ENCODE data around the gene PTCSC3. TPM values are rescaled to one million over a fixed set of nuclear protein-coding genes. Genes with fewer than 3 reads are reported as not detected.

PTCSC3 gene
- total RNA-seq, 1 donor from 2014 or later, result not detected

DNA sequence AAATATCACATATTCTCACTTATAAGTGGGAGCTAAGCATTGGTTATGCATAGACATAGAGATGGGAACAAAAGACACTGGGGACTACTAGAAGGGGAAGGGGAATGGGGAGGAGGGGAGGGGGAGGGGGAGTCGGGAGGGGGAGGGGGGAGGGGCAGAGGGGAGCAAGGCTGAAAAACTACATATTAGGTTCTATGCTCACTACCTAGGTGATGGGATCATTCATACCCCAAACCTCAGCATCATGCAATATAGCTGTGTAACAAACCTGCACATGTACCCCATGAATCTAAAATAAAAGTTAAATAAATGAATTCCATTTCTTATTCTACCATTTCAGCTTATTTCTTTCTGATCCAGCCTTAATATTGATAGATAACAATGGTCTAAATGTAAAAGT is 21.9 kb upstream of the PTCSC3 start:
- H3K27ac Mint-ChIP-seq, result no peak overlapping the region
- H3K9me3 Mint-ChIP-seq, result peaks cover 9% of the 10 kb centered on the region
- H3K36me3 Mint-ChIP-seq, result no peaks in the 10 kb centered on the region
- no peak for DNase-seq (ENCODE audit: low spot score in 2 of 2, unreplicated experiment in 2 of 2)
- TF ChIP-seq, protein P1, sequence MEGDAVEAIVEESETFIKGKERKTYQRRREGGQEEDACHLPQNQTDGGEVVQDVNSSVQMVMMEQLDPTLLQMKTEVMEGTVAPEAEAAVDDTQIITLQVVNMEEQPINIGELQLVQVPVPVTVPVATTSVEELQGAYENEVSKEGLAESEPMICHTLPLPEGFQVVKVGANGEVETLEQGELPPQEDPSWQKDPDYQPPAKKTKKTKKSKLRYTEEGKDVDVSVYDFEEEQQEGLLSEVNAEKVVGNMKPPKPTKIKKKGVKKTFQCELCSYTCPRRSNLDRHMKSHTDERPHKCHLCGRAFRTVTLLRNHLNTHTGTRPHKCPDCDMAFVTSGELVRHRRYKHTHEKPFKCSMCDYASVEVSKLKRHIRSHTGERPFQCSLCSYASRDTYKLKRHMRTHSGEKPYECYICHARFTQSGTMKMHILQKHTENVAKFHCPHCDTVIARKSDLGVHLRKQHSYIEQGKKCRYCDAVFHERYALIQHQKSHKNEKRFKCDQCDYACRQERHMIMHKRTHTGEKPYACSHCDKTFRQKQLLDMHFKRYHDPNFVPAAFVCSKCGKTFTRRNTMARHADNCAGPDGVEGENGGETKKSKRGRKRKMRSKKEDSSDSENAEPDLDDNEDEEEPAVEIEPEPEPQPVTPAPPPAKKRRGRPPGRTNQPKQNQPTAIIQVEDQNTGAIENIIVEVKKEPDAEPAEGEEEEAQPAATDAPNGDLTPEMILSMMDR (IDR thresholded peaks at IDR 0.05; ENCODE audit: unreplicated experiment), result no peak
- H3K4me1 Mint-ChIP-seq, result no peaks in the 10 kb centered on the region
- H3K4me3 Mint-ChIP-seq, result no peak overlapping the region
- H3K27me3 Mint-ChIP-seq (ENCODE audit: low read depth), result peaks cover 16% of the 10 kb centered on the region

DNA sequence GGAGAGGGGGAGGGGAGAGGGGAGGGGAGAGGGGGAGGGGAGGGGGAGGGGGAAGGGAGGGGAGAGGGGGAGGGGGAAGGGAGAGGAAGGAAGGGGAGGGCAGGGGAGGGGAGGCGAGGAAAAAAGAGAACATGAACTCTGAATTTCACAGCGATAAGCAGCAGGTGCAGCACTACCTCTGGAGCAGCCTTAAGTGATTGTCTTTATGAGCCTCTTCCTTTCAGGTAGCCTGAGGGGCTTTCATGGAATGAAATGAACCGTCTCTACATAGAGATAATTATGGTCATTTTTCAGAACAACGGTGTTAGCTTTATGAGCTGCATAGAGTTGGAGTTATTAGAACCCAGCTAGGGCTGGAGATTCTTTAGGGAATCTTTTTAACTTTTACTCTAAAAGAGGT is 18.1 kb upstream of the PTCSC3 start:
- H3K9me3 Mint-ChIP-seq, result no peaks in the 10 kb centered on the region
- no peak overlapping the region for H3K4me3 Mint-ChIP-seq
- no peak overlapping the region for H3K27ac Mint-ChIP-seq
- TF ChIP-seq, protein P1 (IDR thresholded peaks at IDR 0.05; ENCODE audit: unreplicated experiment), result no peak
- peaks cover 23% of the 10 kb centered on the region for H3K27me3 Mint-ChIP-seq (ENCODE audit: low read depth)
- H3K36me3 Mint-ChIP-seq, result no peaks in the 10 kb centered on the region
- no peaks in the 10 kb centered on the region for H3K4me1 Mint-ChIP-seq
- DNase-seq (ENCODE audit: low spot score in 2 of 2, unreplicated experiment in 2 of 2), result no peak

DNA sequence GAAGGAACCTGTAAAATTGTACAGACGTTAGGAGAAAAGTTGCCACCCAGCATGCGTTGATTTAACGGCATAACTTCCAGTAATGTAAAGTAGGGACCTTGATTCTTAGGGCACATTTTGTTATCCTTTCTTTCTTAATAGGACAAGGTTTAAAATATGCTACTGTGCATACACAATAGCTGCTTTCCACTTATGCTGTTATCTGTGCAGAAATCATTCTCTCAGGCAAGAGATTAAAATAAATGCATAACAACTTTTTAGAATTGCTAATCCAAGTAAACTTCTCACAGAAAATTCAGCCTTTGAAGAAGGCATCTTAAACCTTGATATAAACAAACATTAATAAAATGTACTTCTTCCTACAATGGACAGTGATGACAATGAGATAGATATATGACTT is 16.0 kb upstream of the PTCSC3 start:
- Mint-ChIP-seq H3K27me3 (ENCODE audit: low read depth) (peaks cover 14% of the 10 kb centered on the region), H3K4me3 (no peak overlapping the region), H3K9me3 (no peaks in the 10 kb centered on the region), H3K4me1 (no peaks in the 10 kb centered on the region), H3K36me3 (no peaks in the 10 kb centered on the region), H3K27ac (no peak overlapping the region)
- DNase-seq (ENCODE audit: low spot score in 2 of 2, unreplicated experiment in 2 of 2), result no peak
- TF ChIP-seq, protein P1 (IDR thresholded peaks at IDR 0.05; ENCODE audit: unreplicated experiment), result no peak

DNA sequence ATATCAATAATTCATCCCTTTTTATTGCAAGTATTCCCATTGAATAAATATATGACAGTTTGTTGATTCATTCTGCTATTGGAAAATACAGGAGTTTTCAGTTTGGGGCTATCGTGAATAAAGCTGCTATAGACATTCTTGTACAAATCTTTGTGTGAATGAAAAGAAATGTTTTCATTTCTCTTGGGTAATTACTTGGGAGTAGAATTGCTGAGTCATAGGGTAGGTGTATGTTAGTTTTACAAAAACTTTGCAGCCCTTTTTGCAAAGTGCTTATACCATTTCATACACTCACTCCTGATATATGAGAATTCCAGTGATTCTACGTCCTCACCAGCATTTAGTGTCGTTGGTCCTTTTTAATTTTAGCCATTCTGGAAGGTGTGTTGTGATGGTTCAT is 6.9 kb upstream of the PTCSC3 start:
- H3K27ac Mint-ChIP-seq, result no peak overlapping the region
- no peak for DNase-seq (ENCODE audit: low spot score in 2 of 2, unreplicated experiment in 2 of 2)

DNA sequence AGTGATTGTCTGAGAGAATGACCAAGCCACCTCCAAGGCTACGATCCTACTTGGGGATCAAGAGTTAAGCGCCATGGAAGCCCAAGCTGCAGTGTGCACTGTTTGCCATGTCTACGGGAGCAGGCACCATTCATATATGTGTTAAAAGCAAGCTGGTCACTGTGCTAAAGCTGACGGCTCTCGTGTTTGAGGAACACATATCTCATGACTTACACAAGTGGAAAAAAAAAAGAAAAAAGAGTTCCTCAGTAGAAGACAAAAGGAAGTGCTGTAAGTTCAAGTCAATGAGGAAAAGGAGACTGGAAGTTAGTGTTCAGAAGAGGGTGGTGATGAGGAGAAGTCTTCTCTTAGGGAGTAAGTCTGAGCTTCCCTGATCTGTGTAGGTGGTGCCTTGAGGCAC is 4.9 kb upstream of the PTCSC3 start:
- H3K4me1 Mint-ChIP-seq, result no peaks in the 10 kb centered on the region
- peaks cover 2% of the 10 kb centered on the region for H3K27me3 Mint-ChIP-seq (ENCODE audit: low read depth)
- no peak for DNase-seq (ENCODE audit: low spot score in 2 of 2, unreplicated experiment in 2 of 2)
- no peak overlapping the region for H3K27ac Mint-ChIP-seq
- H3K36me3 Mint-ChIP-seq, result no peaks in the 10 kb centered on the region
- H3K9me3 Mint-ChIP-seq, result peaks cover 7% of the 10 kb centered on the region
- H3K4me3 Mint-ChIP-seq, result no peak overlapping the region
- TF ChIP-seq, protein P1 (IDR thresholded peaks at IDR 0.05; ENCODE audit: unreplicated experiment), result no peak

More for the DNA sequence above, 6.9 kb upstream of the PTCSC3 start:
- no peak overlapping the region for H3K4me3 Mint-ChIP-seq
- peaks cover 7% of the 10 kb centered on the region for H3K9me3 Mint-ChIP-seq
- H3K36me3 Mint-ChIP-seq, result no peaks in the 10 kb centered on the region
- H3K4me1 Mint-ChIP-seq, result no peaks in the 10 kb centered on the region
- TF ChIP-seq, protein P1 (IDR thresholded peaks at IDR 0.05; ENCODE audit: unreplicated experiment), result no peak
- H3K27me3 Mint-ChIP-seq (ENCODE audit: low read depth), result no peaks in the 10 kb centered on the region

DNA sequence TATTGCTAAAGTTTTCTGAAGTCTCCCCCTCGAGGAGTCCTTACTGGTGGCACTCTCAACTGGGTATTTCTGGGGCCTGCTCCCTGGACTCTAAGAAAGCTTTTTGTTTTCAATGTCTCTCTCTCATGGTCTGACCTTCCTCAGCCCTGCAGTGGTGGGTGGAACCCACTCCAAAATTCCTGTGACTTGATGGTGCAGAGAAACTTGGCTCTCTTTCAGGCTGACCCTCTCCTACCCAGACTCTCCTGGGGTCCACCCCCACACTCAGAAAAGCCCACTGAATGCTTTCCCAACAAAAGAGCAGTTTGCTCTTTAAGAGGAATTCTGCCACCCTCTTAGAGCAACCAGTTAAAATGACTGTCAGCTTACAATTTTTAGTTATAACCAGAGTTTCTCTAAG is 967 bp upstream of the PTCSC3 start:
- Mint-ChIP-seq H3K27me3 (ENCODE audit: low read depth) (peaks cover 15% of the 10 kb centered on the region), H3K9me3 (no peaks in the 10 kb centered on the region), H3K4me1 (no peaks in the 10 kb centered on the region), H3K27ac (no peak overlapping the region), H3K36me3 (no peaks in the 10 kb centered on the region), H3K4me3 (no peak overlapping the region)
- no peak for DNase-seq (ENCODE audit: low spot score in 2 of 2, unreplicated experiment in 2 of 2)
- TF ChIP-seq, protein P1 (IDR thresholded peaks at IDR 0.05; ENCODE audit: unreplicated experiment), result no peak

All from mesothelial cell of epicardium (in vitro differentiated cells).